GM13976 (cell line): ENCODE data around the gene SNW1.
"Not testable (repeated sequence)": the region's sequence is repeated elsewhere in the genome, so short reads cannot be mapped to it uniquely, and the experiment has no call there.

Experiments
- DNase-seq: peaks from one replicate; pipeline ENCODE4 v3.0.0; 2012; ENCODE audit warnings: low spot score
- CTCF ChIP-seq: IDR thresholded peaks from 2 replicates; pipeline ENCODE4 v1.5.1; 2012; ENCODE audit warnings: borderline replicate concordance, mild to moderate bottlenecking; ENCODE audit not compliant: insufficient read depth; ENCODE audit errors: extremely low read depth, missing control alignments, control extremely low read depth
- in situ Hi-C: fragments of 300-500 bp; cut with MboI; formaldehyde crosslinking; loops from one replicate; pipeline ENCODE4 v1.12.0; 2022; ENCODE audit warnings: low sequenced_read_pairs, mixed read lengths, inconsistent platforms; ENCODE audit not compliant: unreplicated experiment

SNW1 gene

GRCh38 chr14:77782202-77782601 is 21.2 kb upstream of the SNW1 start:
- in situ Hi-C loops = no loop called here
- TF ChIP-seq CTCF = no peak
- DNase-seq = no peak

- in situ Hi-C loops, DNase-seq: not testable (repeated sequence)
Observed at GRCh38 chr14:77773966-77774365, 13.0 kb upstream of the SNW1 start.

DNA sequence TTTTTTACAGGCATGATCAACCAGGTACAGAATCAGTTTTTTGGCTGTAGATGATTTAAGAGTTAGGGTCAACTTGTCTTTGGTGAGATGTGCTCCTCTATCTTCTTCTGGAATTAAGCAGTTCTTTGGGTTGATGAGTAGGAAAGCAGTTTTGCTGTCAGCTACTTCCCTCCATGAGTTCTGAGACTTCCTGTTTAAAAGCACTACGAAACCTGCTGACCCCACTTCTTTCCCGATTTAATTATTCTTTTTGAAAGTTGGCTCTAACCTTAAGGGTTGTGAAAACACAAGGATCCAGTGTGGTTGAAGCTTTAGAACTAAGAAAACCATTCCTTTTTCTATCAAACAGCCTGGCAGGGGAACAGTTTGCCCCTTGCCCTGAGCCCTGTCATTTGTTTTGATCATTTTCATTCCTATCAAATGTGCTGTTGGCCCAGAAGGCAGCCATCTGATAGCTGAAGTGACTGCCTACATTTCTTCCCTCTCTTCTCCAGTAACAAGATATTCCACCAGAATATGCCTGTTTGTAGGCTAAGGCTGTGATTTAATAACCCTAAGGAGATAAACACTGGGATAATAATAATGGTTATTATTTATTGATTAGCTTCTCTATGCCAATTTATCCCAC is 7.6 kb upstream of the SNW1 start:
- in situ Hi-C loops = not testable (repeated sequence)

DNA sequence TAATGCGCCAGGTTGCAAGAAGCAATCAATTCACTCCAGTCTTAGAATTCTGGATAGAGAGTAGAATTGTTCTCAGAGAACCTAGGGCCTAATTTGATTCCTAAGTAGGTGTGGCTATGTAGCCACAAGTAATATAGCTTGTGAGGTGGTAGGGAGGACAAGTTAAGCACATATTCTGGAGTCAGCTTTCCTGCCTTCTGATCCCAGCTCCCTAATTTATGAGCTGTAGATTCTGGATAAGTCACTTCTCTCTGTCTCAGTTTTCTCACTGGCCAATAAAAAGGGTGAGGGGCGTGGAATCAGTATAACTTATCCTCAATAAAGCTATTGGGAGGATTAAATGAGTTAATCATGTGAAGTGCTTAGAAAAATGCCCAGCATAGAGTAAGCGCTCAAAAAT is 3.0 kb upstream of the SNW1 start:
- DNase-seq = no peak
- no peak for TF ChIP-seq CTCF
- in situ Hi-C loops = no loop called here

More for the DNA sequence above, 7.6 kb upstream of the SNW1 start:
- not testable (repeated sequence) for DNase-seq

GRCh38 chr14:77763316-77763715 is 2.4 kb upstream of the SNW1 start:
- in situ Hi-C loops = no loop called here
- no peak for DNase-seq
- no peak for TF ChIP-seq CTCF

GRCh38 chr14:77761205-77761931 is 412 bp upstream of the SNW1 start:
- TF ChIP-seq CTCF = peak; percentile 48
- DNase-seq = peak; percentile 42
- in situ Hi-C loops = no loop called here

- no peak for DNase-seq
- no peak for TF ChIP-seq CTCF
- in situ Hi-C loops = no loop called here
Observed at GRCh38 chr14:77752799-77753516, 8.0 kb downstream of the SNW1 start.
